Measurements from ENCODE around the gene TMEM88. TPM values are rescaled to one million over a fixed set of nuclear protein-coding genes. Genes with fewer than 3 reads are reported as not detected.

Gene TMEM88
- total RNA-seq, 1 experiment from 2014 or later: not detected

GRCh38 chr17:7884581-7885366 is 29.9 kb downstream of the TMEM88 start:
- DNase-seq (ENCODE audit: low spot score): no peak

DNA sequence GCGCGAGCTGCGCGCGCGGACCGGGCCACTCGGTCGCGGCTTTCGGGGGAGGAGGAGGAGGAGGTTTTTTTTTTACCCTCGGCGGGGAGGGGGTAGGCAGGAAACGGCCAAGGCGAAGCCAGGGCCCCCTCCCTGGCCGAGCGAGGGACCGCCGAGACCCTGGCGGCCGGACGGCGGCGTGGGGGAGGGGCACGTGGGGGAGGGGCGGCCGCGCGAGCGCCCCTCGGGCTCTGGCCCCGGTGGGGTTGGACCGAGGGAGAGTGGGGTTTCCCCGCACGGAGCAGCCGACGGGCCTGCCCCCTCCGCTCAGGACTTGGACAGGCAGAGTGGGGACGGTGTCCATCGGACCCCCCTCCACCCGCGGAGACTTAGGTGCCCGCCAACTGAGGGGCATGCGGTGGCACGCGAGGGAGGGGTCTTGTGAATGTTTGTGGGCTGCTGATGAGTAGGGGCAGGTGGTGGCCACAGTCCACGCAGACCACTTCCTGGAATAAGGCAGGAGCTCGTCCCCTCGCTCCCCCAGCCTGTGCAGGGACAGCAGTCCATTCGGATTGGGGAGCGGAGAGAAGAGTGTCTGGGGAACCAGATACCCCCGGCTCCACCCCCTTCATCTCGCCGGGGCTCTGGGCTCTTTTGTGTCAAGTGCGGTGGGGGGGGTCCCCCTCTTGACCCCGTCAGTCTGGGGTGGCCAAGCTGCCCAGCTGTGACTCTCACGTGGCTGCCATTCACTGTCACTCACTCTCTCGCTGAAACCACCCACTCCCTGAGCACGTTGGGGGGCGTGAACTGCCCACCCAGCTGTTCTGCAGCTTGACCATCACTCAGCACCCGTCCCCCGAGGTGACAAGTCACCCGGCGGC is 30.7 kb downstream of the TMEM88 start:
- DNase-seq (ENCODE audit: low spot score): peak; percentile 33

- DNase-seq (ENCODE audit: low spot score): no peak
Observed at GRCh38 chr17:7886227-7887037, 31.6 kb downstream of the TMEM88 start.

DNA sequence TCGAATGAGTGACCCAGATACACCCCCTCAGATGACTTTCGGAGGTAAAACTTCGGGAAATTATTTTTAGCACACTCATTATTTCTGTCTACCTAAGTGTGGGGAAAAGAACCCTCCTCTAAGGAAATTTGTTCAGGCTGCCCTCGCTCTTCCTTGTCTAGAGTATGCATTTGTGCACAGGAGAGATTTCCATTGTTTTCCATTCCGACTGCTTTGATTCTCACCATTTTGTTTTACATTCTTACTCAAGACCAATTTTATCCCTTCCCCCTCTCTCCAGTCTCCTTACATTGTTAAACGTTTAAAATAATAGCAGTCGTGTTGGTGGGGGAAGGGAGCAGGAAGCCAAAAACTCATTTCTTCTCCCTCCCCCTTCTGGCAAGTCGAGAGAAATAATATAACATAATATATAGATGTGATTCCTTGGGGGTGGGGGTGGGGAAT is 32.2 kb downstream of the TMEM88 start:
- no peak for DNase-seq (ENCODE audit: low spot score)

DNA sequence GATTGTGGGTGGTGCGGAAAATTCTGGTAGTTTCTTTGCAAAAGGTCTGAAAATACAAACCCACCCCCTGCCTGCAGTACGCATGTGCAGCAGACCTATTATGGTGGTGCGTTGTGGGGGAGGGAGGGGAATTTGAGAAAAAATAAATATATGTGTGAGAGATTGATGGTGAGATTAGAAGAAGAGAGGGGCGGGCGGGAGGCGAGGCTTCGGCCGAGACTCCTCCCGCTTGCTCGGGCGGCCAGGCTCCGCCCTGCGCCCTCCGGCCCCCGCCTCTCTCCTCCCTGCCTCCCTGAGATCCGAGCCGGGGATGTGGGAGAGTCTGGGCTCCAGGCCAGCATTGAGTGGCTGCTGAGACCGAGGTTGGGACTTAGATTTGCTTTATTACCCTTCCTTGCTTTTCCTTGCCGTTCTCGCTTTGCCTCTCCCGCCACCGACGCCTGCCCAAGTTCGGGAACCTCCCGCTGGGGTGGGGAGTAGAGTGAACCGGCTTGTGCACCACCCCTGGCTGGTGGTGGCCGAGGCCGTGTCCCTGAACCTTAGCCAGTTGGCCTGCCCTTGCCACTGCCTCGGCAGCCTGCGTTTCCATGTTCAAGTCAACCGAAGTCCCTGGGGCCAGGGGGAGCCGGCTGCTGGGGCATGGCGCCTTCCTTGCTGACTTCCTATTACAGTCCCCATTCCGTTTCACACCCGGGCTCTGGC is 32.8 kb downstream of the TMEM88 start:
- peak; percentile 90 for DNase-seq (ENCODE audit: low spot score)

GRCh38 chr17:7888184-7888920 is 33.5 kb downstream of the TMEM88 start, which contains the start of gene CHD3:
Gene CHD3 (plus strand): TSS chr17:7888789. CDS start chr17:7889001, 212 bp downstream.
- no peak for DNase-seq (ENCODE audit: low spot score)

DNA sequence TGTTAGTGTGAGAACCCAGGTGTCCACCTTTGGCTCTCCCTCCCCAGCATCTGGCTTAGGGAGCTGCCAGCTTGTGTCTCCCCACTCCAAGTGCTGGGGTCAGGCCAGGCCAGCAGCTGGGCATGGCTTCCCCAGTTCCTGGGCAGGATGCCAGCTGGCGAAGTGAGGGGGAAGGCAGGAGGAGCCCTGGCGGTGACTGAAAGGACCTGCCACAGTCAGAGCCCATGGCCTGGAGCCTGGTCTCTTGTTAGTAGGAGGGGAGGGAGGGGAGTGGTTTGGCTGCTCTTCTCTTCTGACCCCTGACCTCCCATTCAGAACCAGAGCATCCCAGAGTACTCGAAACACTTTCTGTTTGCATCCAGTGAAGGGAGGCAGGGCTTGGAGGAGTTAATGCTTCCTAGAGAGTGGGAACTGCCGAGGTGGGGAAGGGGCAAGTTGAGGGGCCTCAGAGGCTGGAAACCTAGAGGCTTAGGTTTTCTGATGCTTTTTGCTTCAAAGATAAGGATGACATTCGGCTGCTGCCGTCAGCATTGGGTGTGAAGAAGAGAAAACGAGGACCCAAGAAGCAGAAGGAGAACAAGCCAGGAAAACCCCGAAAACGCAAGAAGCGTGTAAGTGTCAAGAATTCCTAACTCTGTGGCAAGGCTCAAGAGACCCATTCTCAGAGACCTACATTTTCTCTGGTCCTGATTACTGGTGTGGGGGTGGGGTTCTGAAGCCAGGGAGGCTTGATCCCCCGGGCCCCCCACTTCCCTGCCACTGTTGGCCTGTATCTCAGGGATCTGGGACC is 34.5 kb downstream of the TMEM88 start:
- peak; percentile 90 for DNase-seq (ENCODE audit: low spot score)

DNA sequence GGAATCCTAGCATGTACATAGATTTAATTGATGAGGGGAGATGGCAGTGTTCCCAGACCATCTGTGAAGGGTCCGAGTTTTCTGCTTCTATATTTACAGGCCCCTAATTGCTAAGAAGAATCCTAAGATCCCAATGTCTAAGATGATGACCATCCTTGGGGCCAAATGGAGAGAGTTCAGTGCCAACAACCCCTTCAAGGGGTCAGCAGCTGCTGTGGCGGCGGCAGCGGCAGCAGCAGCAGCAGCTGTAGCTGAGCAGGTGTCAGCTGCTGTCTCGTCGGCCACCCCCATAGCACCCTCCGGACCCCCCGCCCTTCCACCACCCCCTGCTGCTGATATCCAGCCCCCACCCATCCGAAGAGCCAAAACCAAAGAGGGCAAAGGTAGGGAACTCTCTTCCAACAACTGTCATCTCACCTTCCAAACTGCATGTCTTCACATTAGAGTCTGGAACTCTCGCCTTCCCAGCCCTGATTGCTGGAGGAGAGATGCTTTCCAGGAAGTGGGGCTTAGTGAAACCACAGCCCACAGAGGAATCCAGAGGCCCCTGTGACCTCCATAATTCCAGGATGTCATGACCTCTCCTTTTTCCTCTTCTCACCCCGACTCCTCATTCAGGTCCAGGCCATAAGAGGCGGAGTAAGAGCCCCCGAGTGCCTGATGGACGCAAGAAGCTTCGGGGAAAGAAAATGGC is 38.5 kb downstream of the TMEM88 start:
- no peak for DNase-seq (ENCODE audit: low spot score)

- no peak for DNase-seq (ENCODE audit: low spot score)
Observed at GRCh38 chr17:7894226-7894625, 39.4 kb downstream of the TMEM88 start.

- no peak for DNase-seq (ENCODE audit: low spot score)
Observed at GRCh38 chr17:7894866-7895265, 40.0 kb downstream of the TMEM88 start.

GRCh38 chr17:7897090-7897489 is 42.2 kb downstream of the TMEM88 start:
- no peak for DNase-seq (ENCODE audit: low spot score)

- DNase-seq (ENCODE audit: low spot score): no peak
Observed at GRCh38 chr17:7897773-7898172, 42.9 kb downstream of the TMEM88 start.

- no peak for DNase-seq (ENCODE audit: low spot score)
Observed at GRCh38 chr17:7903154-7904103, 48.6 kb downstream of the TMEM88 start.

Other genes with a start within 250 kb of the TMEM88 start
- 11.4 and 16.5 TPM in 2 replicates for gene FXR2, start 240.2 kb upstream of the TMEM88 start, total RNA-seq (2014; rRNA removed; shearing (Covaris generic))
- gene SAT2, start 227.2 kb upstream of the TMEM88 start, total RNA-seq (2014; rRNA removed; shearing (Covaris generic)): 39.6 and 45.6 TPM in 2 replicates
- gene SHBG, start 224.9 kb upstream of the TMEM88 start, total RNA-seq (2014; rRNA removed; shearing (Covaris generic)): not detected in 2 replicates
- not detected in 2 replicates for gene ATP1B2, start 204.1 kb upstream of the TMEM88 start, total RNA-seq (2014; rRNA removed; shearing (Covaris generic))
- gene TP53, start 167.6 kb upstream of the TMEM88 start, total RNA-seq (2014; rRNA removed; shearing (Covaris generic)): 35.9 and 43.7 TPM in 2 replicates
- 9.9 and 15.8 TPM in 2 replicates for gene WRAP53, start 166.6 kb upstream of the TMEM88 start, total RNA-seq (2014; rRNA removed; shearing (Covaris generic))
- gene EFNB3, start 149.9 kb upstream of the TMEM88 start, total RNA-seq (2014; rRNA removed; shearing (Covaris generic)): 5.6 and 6.2 TPM in 2 replicates
- gene DNAH2, start 137.3 kb upstream of the TMEM88 start, total RNA-seq (2014; rRNA removed; shearing (Covaris generic)): 0.10 and 0.12 TPM in 2 replicates
- 0.21 and 4.1 TPM in 2 replicates for gene KDM6B, start 20.8 kb upstream of the TMEM88 start, total RNA-seq (2014; rRNA removed; shearing (Covaris generic))
- gene NAA38, start 2.5 kb downstream of the TMEM88 start, total RNA-seq (2014; rRNA removed; shearing (Covaris generic)): 70.3 and 104 TPM in 2 replicates
- 4.0 and 7.5 TPM in 2 replicates for gene CYB5D1, start 2.9 kb downstream of the TMEM88 start, total RNA-seq (2014; rRNA removed; shearing (Covaris generic))
- 26.5 and 35.0 TPM in 2 replicates for gene CHD3, start 33.7 kb downstream of the TMEM88 start, total RNA-seq (2014; rRNA removed; shearing (Covaris generic))
- gene RNF227, start 61.2 kb downstream of the TMEM88 start, total RNA-seq (2014; rRNA removed; shearing (Covaris generic)): 1.1 and 3.6 TPM in 2 replicates
- 0.21 TPM in 1 of 2 replicates, not detected in the other for gene KCNAB3, start 74.8 kb downstream of the TMEM88 start, total RNA-seq (2014; rRNA removed; shearing (Covaris generic))
- gene TRAPPC1, start 76.9 kb downstream of the TMEM88 start, total RNA-seq (2014; rRNA removed; shearing (Covaris generic)): 22.8 and 33.4 TPM in 2 replicates
- 6.2 and 9.1 TPM in 2 replicates for gene CNTROB, start 77.1 kb downstream of the TMEM88 start, total RNA-seq (2014; rRNA removed; shearing (Covaris generic))
- gene GUCY2D, start 147.5 kb downstream of the TMEM88 start, total RNA-seq (2014; rRNA removed; shearing (Covaris generic)): not detected in 2 replicates
- not detected in 2 replicates for gene ALOX15B, start 184.0 kb downstream of the TMEM88 start, total RNA-seq (2014; rRNA removed; shearing (Covaris generic))
- not detected in 2 replicates for gene ALOX12B, start 232.7 kb downstream of the TMEM88 start, total RNA-seq (2014; rRNA removed; shearing (Covaris generic))

Data from H4 (cell line).